ENCODE data around the gene UGT2B11.

Gene UGT2B11

GRCh38 chr4:69214716-69215115 lies at the start of gene UGT2B11:
Gene UGT2B11 (minus strand): TSS chr4:69214748. CDS start chr4:69214722, 26 bp downstream.
- TF ChIP-seq GATA3 (IDR thresholded peaks at IDR 0.05; ENCODE audit: low read depth, low read length) (no peak), GATA2 (IDR thresholded peaks at IDR 0.05; ENCODE audit: low read depth, low read length) (no peak)

- TF ChIP-seq GATA2 (IDR thresholded peaks at IDR 0.05; ENCODE audit: low read depth, low read length) (no peak), GATA3 (IDR thresholded peaks at IDR 0.05; ENCODE audit: low read depth, low read length) (no peak)
These were observed 25.1 kb upstream of the UGT2B11 start for GRCh38 chr4:69239557-69240168.

GRCh38 chr4:69239092-69239491 lies 24.5 kb upstream of the UGT2B11 start:
- TF ChIP-seq GATA3 (IDR thresholded peaks at IDR 0.05; ENCODE audit: low read depth, low read length), result no peak
- TF ChIP-seq GATA2 (IDR thresholded peaks at IDR 0.05; ENCODE audit: low read depth, low read length), result no peak

GRCh38 chr4:69224891-69225290 lies 10.3 kb upstream of the UGT2B11 start:
- TF ChIP-seq GATA2 (IDR thresholded peaks at IDR 0.05; ENCODE audit: low read depth, low read length) (no peak), GATA3 (IDR thresholded peaks at IDR 0.05; ENCODE audit: low read depth, low read length) (no peak)

GRCh38 chr4:69210911-69211310 lies 3.6 kb downstream of the UGT2B11 start:
- TF ChIP-seq GATA3 (IDR thresholded peaks at IDR 0.05; ENCODE audit: low read depth, low read length) (no peak), GATA2 (IDR thresholded peaks at IDR 0.05; ENCODE audit: low read depth, low read length) (no peak)

- TF ChIP-seq GATA2 (IDR thresholded peaks at IDR 0.05; ENCODE audit: low read depth, low read length) (no peak), GATA3 (IDR thresholded peaks at IDR 0.05; ENCODE audit: low read depth, low read length) (no peak)
These were observed 18.2 kb downstream of the UGT2B11 start for GRCh38 chr4:69196209-69196965.

GRCh38 chr4:69194166-69194565 lies 20.4 kb downstream of the UGT2B11 start:
- TF ChIP-seq GATA3 (IDR thresholded peaks at IDR 0.05; ENCODE audit: low read depth, low read length) (no peak), GATA2 (IDR thresholded peaks at IDR 0.05; ENCODE audit: low read depth, low read length) (no peak)

GRCh38 chr4:69167300-69167699 lies 47.2 kb downstream of the UGT2B11 start:
- TF ChIP-seq GATA2 (IDR thresholded peaks at IDR 0.05; ENCODE audit: low read depth, low read length) (no peak), GATA3 (IDR thresholded peaks at IDR 0.05; ENCODE audit: low read depth, low read length) (no peak)

GRCh38 chr4:69156913-69157312 lies 57.6 kb downstream of the UGT2B11 start:
- TF ChIP-seq GATA2 (IDR thresholded peaks at IDR 0.05; ENCODE audit: low read depth, low read length) (no peak), GATA3 (IDR thresholded peaks at IDR 0.05; ENCODE audit: low read depth, low read length) (no peak)

- TF ChIP-seq GATA3 (IDR thresholded peaks at IDR 0.05; ENCODE audit: low read depth, low read length) (no peak), GATA2 (IDR thresholded peaks at IDR 0.05; ENCODE audit: low read depth, low read length) (no peak)
These were observed 60.5 kb downstream of the UGT2B11 start for GRCh38 chr4:69154021-69154420.
